A549 (cell line): Measurements from ENCODE around the gene TBC1D1. TPM values are rescaled to one million over a fixed set of nuclear protein-coding genes. Genes with fewer than 3 reads are reported as not detected.

Source experiments
- ATAC-seq, 2 experiments: fragments of 200-7000 bp in 1 of 2; fragments of >200 bp in 1 of 2; cut with Nextera tagmentation in 1 of 2; cut with Tn5 transposase in 1 of 2; 3 replicates each; pipeline versions ENCODE4 v1.8.0 to v1.9.1; 2018 to 2020; ENCODE audit warnings: mild to moderate bottlenecking in 1 of 2, moderate library complexity in 1 of 2
- CTCF ChIA-PET: fragments of 300-600 bp; sonication (Branson Sonifier 250); formaldehyde crosslinking; extraction: SDS; loops from one replicate; lab custom pipeline; 2021; ENCODE audit warnings: antibody characterized with exemption, inconsistent platforms; lab: Yijun Ruan, JAX
- POLR2A ChIA-PET: fragments of 350-600 bp; formaldehyde crosslinking; extraction: SDS; loops from one replicate; lab custom pipeline; 2021; ENCODE audit warnings: antibody characterized with exemption, inconsistent platforms; lab: Yijun Ruan, JAX
- DNase-seq, 2 experiments: peaks; one replicate each; pipeline versions ENCODE4 v3.0.0 to v3.0.0-alpha.2; 2011 to 2016; ENCODE audit warnings: low read depth in 1 of 2, low spot score in 1 of 2
- FAIRE-seq: peaks from 2 replicates; lab custom pipeline; 2011; peaks lifted over from hg19 to GRCh38; lab: Jason Lieb, UNC
- H3K27ac ChIP-seq, 2 experiments: fragments of >200 bp; sonication (Bioruptor Twin); formaldehyde crosslinking; 3 replicates each; pipeline ENCODE4 v1.5.1; 2016 to 2017
- H3K4me1 ChIP-seq: fragments of >200 bp; sonication (Bioruptor Twin); formaldehyde crosslinking; 3 replicates; pipeline ENCODE4 v1.6.1; 2016
- H3K4me2 ChIP-seq: fragments of >200 bp; sonication (Bioruptor Twin); formaldehyde crosslinking; 3 replicates; pipeline ENCODE4 v1.6.1; 2016
- H3K4me3 ChIP-seq: fragments of >200 bp; sonication (Bioruptor Twin); formaldehyde crosslinking; 3 replicates; pipeline ENCODE4 v1.5.1; 2016
- H3K9me3 ChIP-seq: fragments of >200 bp; sonication (Bioruptor Twin); formaldehyde crosslinking; 3 replicates; pipeline ENCODE4 v1.6.1; 2016
- BHLHE40 ChIP-seq: IDR thresholded peaks from 2 replicates; pipeline ENCODE4 v1.6.1; 2012; ENCODE audit warnings: low read depth, low read length, inconsistent platforms
- CBX8 ChIP-seq: fragments of 200-600 bp; sonication (generic); IDR thresholded peaks from 2 replicates; pipeline ENCODE4 v1.6.1; 2016
- CEBPB ChIP-seq, 2 experiments: fragments of >200 bp in 1 of 2; sonication (Bioruptor Twin) in 1 of 2; formaldehyde crosslinking in 1 of 2; IDR thresholded peaks; 2 replicates each; pipeline ENCODE4 v1.6.1; 2012 to 2016
- CHD2 ChIP-seq: fragments of 150-350 bp; IDR thresholded peaks from 2 replicates; pipeline ENCODE4 v1.6.1; 2014; ENCODE audit warnings: low read length; ENCODE audit not compliant: partially characterized antibody
- CHD4 ChIP-seq: fragments of 200-600 bp; sonication (generic); IDR thresholded peaks from 2 replicates; pipeline ENCODE4 v1.6.1; 2016; ENCODE audit warnings: antibody characterized with exemption, mild to moderate bottlenecking, borderline replicate concordance
- FOSL2 ChIP-seq, 2 experiments: fragments of 450-650 bp in 1 of 2; fragments of >200 bp in 1 of 2; sonication (Bioruptor Twin) in 1 of 2; formaldehyde crosslinking; IDR thresholded peaks; 2 replicates each; pipeline versions ENCODE4 v1.5.0 to v1.6.1; 2016 to 2020; ENCODE audit warnings: mild to moderate bottlenecking in 1 of 2, moderate library complexity in 1 of 2
- FOXS1 ChIP-seq: fragments of 250-450 bp; sonication (Bioruptor Pico); IDR thresholded peaks from 2 replicates; pipeline ENCODE4 v1.5.0; 2020; ENCODE audit warnings: mild to moderate bottlenecking, moderate library complexity
- GATA3 ChIP-seq: IDR thresholded peaks from 2 replicates; pipeline ENCODE4 v1.6.1; 2012; ENCODE audit warnings: borderline replicate concordance
- HDAC2 ChIP-seq: fragments of 200-600 bp; sonication (generic); IDR thresholded peaks from 2 replicates; pipeline ENCODE4 v1.6.1; 2016
- HOXA7 ChIP-seq: fragments of 250-450 bp; sonication (Bioruptor Pico); IDR thresholded peaks from 2 replicates; pipeline ENCODE4 v1.5.0; 2020; ENCODE audit warnings: mild to moderate bottlenecking, moderate library complexity
- HOXB5 ChIP-seq: fragments of 250-450 bp; sonication (Bioruptor Pico); IDR thresholded peaks from 2 replicates; pipeline ENCODE4 v1.5.0; 2020; ENCODE audit warnings: mild to moderate bottlenecking, moderate library complexity
- JUN ChIP-seq, 2 experiments: fragments of >200 bp; sonication (Bioruptor Twin); formaldehyde crosslinking; IDR thresholded peaks; 2 replicates in 1 of 2; 3 replicates in 1 of 2; pipeline ENCODE4 v1.6.1; 2016 to 2017
- JUNB ChIP-seq: fragments of >200 bp; sonication (Bioruptor Twin); formaldehyde crosslinking; IDR thresholded peaks from 2 replicates; pipeline ENCODE4 v1.6.1; 2016
- KDM1A ChIP-seq: fragments of 200-600 bp; sonication (generic); IDR thresholded peaks from 2 replicates; pipeline ENCODE4 v1.6.1; 2016; ENCODE audit warnings: low read depth, mild to moderate bottlenecking
- KDM5A ChIP-seq: fragments of 200-600 bp; sonication (generic); IDR thresholded peaks from 2 replicates; pipeline ENCODE4 v1.6.1; 2016; ENCODE audit warnings: antibody characterized with exemption, mild to moderate bottlenecking
- MYC ChIP-seq: IDR thresholded peaks from 2 replicates; pipeline ENCODE4 v1.6.1; 2012; ENCODE audit warnings: mild to moderate bottlenecking, inconsistent platforms, low read length, improper control_type of control experiment, borderline replicate concordance
- NR3C1 ChIP-seq: fragments of >200 bp; sonication (Bioruptor Twin); formaldehyde crosslinking; IDR thresholded peaks from 3 replicates; pipeline ENCODE4 v1.6.1; 2017
- POLR2A ChIP-seq: IDR thresholded peaks from 2 replicates; pipeline ENCODE4 v1.6.1; 2012; ENCODE audit warnings: mild to moderate bottlenecking, low read length
- RAD21 ChIP-seq, 2 experiments: fragments of >200 bp in 1 of 2; sonication (Bioruptor Twin) in 1 of 2; formaldehyde crosslinking in 1 of 2; IDR thresholded peaks in 1 of 2; conservative IDR thresholded peaks in 1 of 2; 2 replicates in 1 of 2; 3 replicates in 1 of 2; pipeline ENCODE4 v1.6.1; 2012 to 2018; ENCODE audit warnings: inconsistent platforms in 1 of 2
- RARB ChIP-seq: fragments of 250-450 bp; sonication (Bioruptor Pico); IDR thresholded peaks from 2 replicates; pipeline ENCODE4 v1.8.0; 2021; ENCODE audit warnings: mild to moderate bottlenecking, moderate library complexity
- RCOR1 ChIP-seq: fragments of 150-350 bp; IDR thresholded peaks from 2 replicates; pipeline ENCODE4 v1.6.1; 2014; ENCODE audit warnings: antibody characterized with exemption, low read length, low read depth
- RFX5 ChIP-seq: fragments of 450-650 bp; IDR thresholded peaks from 2 replicates; pipeline ENCODE4 v1.7.1; 2014; ENCODE audit warnings: antibody characterized with exemption, mild to moderate bottlenecking, moderate library complexity
- SMC3 ChIP-seq: fragments of >200 bp; sonication (Bioruptor Twin); formaldehyde crosslinking; IDR thresholded peaks from 3 replicates; pipeline ENCODE4 v1.6.1; 2018; ENCODE audit warnings: inconsistent platforms
- SREBF2 ChIP-seq: fragments of 450-650 bp; IDR thresholded peaks from 2 replicates; pipeline ENCODE4 v1.6.1; 2014; ENCODE audit warnings: mild to moderate bottlenecking, moderate library complexity
- TFCP2L1 ChIP-seq: fragments of 250-450 bp; sonication (Bioruptor Pico); IDR thresholded peaks from 2 replicates; pipeline ENCODE4 v1.5.0; 2021; ENCODE audit warnings: mild to moderate bottlenecking
- TP53 ChIP-seq: fragments of 250-450 bp; sonication (Bioruptor Pico); IDR thresholded peaks from 2 replicates; pipeline ENCODE4 v1.5.0; 2021; ENCODE audit warnings: mild to moderate bottlenecking, moderate library complexity
- ZFP36 ChIP-seq: fragments of 450-650 bp; IDR thresholded peaks from 2 replicates; pipeline ENCODE4 v1.6.1; 2014; ENCODE audit warnings: borderline replicate concordance; ENCODE audit not compliant: partially characterized antibody
- ZSCAN20 ChIP-seq: fragments of 250-450 bp; sonication (Bioruptor Pico); IDR thresholded peaks from 2 replicates; pipeline ENCODE4 v1.8.0; 2022; ENCODE audit warnings: mild to moderate bottlenecking, moderate library complexity
- WGBS: methylation state at CpG from one replicate; pipeline ENCODE4 v1.1.6; 2017; ENCODE audit errors: missing lambda C conversion rate; 5-methylcytosine and 5-hydroxymethylcytosine counted together
- polyA plus RNA-seq, 4 experiments: library from polyadenylated mRNA; depleted of rRNA in 3 of 4; stranded (reverse); fragments of >200 nt; fragmentation: RNase III in 1 of 4; extraction: RNeasy Plus Mini Kit Qiagen cat#74134 plus additional on column Dnase treatment in 1 of 4; gene quantifications; 2 replicates in 3 of 4; 3 replicates in 1 of 4; pipeline ENCODE4 v1.2.3, GENCODE V29; 2011 to 2017
- TF ChIP-seq, protein P1 (sequence below): fragments of 250-450 bp; sonication (Bioruptor Pico); IDR thresholded peaks from 2 replicates; pipeline ENCODE4 v1.5.0; 2021; ENCODE audit warnings: mild to moderate bottlenecking, moderate library complexity, borderline replicate concordance
- TF ChIP-seq, protein P2 (sequence below): fragments of >200 bp; sonication (Bioruptor Twin); formaldehyde crosslinking; IDR thresholded peaks from 2 replicates; pipeline ENCODE4 v1.6.1; 2016
- TF ChIP-seq, protein P3 (sequence below): IDR thresholded peaks from 2 replicates; pipeline ENCODE4 v1.6.1; 2012

The TBC1D1 gene
- polyA plus RNA-seq, 2 of the 4 experiments (the other 2 are of a cell fraction): 26.5 to 28.5 TPM

- DNase-seq (no peak), ATAC-seq (peak; percentile 41 to 60; a peak in 5 of 6 replicates), FAIRE-seq (no peak)
- Histone ChIP-seq H3K4me1 (peaks cover 50% of the 10 kb centered on the region), H3K27ac (peak overlapping the region; percentile 72 to 89), H3K4me3 (no peak overlapping the region), H3K4me2 (peak overlapping the region; percentile 56), H3K9me3 (no peaks in the 10 kb centered on the region)
- CTCF ChIA-PET: interaction anchor here (1.2 to 1.4 kb wide), 2 partner anchors 24 to 604 kb away, joined by 3 to 7 read pairs; no protein-coding TSS in a partner anchor
- POLR2A ChIA-PET: no interaction called here
- WGBS: 76% methylated on average over 6 of the region's 7 CpGs
- TF ChIP-seq FOXS1 (no peak), CEBPB (IDR thresholded peaks at IDR 0.05) (peak; percentile 27 to 43; a peak in 2 of 4 replicates)
Measured at GRCh38 chr4:38155589-38156294, 264.9 kb downstream of the TBC1D1 start.

GRCh38 chr4:38157592-38157991, 266.7 kb downstream of the TBC1D1 start:
- H3K27ac ChIP-seq: peak overlapping the region; percentile 72 to 77
- FAIRE-seq (no peak), DNase-seq (peak in 1 of 2 experiments; percentile 66), ATAC-seq (no peak)
- TF ChIP-seq GATA3: no peak
- no peak for TF ChIP-seq JUNB
- no peak for TF ChIP-seq ZSCAN20 (CRISPR knock-in tag)
- no peak for TF ChIP-seq SMC3
- no peak for TF ChIP-seq JUN (IDR thresholded peaks at IDR 0.05)
- TF ChIP-seq KDM1A: no peak
- TF ChIP-seq CHD2: no peak
- TF ChIP-seq FOSL2 (IDR thresholded peaks at IDR 0.05): no peak
- no peak for TF ChIP-seq FOSL2 (CRISPR knock-in tag; IDR thresholded peaks at IDR 0.05)
- TF ChIP-seq RCOR1: no peak
- no peak for TF ChIP-seq RAD21 (conservative IDR thresholded peaks at IDR 0.05 in 1 of 2, IDR thresholded peaks at IDR 0.05 in 1 of 2)
- no peak for TF ChIP-seq HOXA7 (CRISPR knock-in tag)
- no peak for TF ChIP-seq BHLHE40
- no peak for TF ChIP-seq HOXB5 (CRISPR knock-in tag)
- no peak for TF ChIP-seq TP53 (CRISPR knock-in tag)
- peaks cover 69% of the 10 kb centered on the region for H3K4me1 ChIP-seq
- ChIA-PET CTCF (interaction anchor here (1.3 kb wide), 1 partner anchor 21 kb away, joined by 3 read pairs; no protein-coding TSS in a partner anchor), POLR2A (no interaction called here)
- no peaks in the 10 kb centered on the region for H3K9me3 ChIP-seq
- H3K4me3 ChIP-seq: no peak overlapping the region
- peak overlapping the region; percentile 48; the same call in 2 of the 3 replicates for H3K4me2 ChIP-seq
- WGBS: 20% methylated on average over 1 of the region's 1 CpG

- peak; percentile 60 to 86 for DNase-seq
- Histone ChIP-seq H3K27ac (peak overlapping the region; percentile 83 to 90), H3K4me3 (no peak overlapping the region), H3K9me3 (peaks cover 14% of the 10 kb centered on the region; the same call in 2 of the 3 replicates), H3K4me1 (peaks cover 60% of the 10 kb centered on the region), H3K4me2 (peak overlapping the region; percentile 62)
- FAIRE-seq: no peak
- CTCF ChIA-PET: interaction anchor here (0.9 to 2.6 kb wide), 6 partner anchors 9 to 570 kb away, joined by 3 to 15 read pairs (median 4); no protein-coding TSS in a partner anchor
- WGBS: 0% methylated on average over 3 of the region's 3 CpGs
- POLR2A ChIA-PET: no interaction called here
- ATAC-seq: peak; percentile 77 to 80
- TF ChIP-seq NR3C1 (no peak), POLR2A (no peak), TP53 (CRISPR knock-in tag) (no peak), BHLHE40 (no peak), RARB (CRISPR knock-in tag) (no peak), CBX8 (no peak), TFCP2L1 (no peak), SREBF2 (no peak), MYC (peak; percentile 47; the same call in 1 of the 2 replicates), RCOR1 (no peak), FOSL2 (IDR thresholded peaks at IDR 0.05) (no peak), FOSL2 (CRISPR knock-in tag; IDR thresholded peaks at IDR 0.05) (peak; percentile 71), CHD4 (no peak), FOXS1 (no peak), KDM1A (no peak), KDM5A (no peak), HDAC2 (no peak), ZSCAN20 (CRISPR knock-in tag) (peak; percentile 23; the same call in 1 of the 2 replicates), JUNB (no peak), ZFP36 (no peak), RAD21 (conservative IDR thresholded peaks at IDR 0.05 in 1 of 2, IDR thresholded peaks at IDR 0.05 in 1 of 2) (no peak), RFX5 (no peak), HOXB5 (CRISPR knock-in tag) (peak; percentile 30; the same call in 1 of the 2 replicates)
- TF ChIP-seq, protein P1, sequence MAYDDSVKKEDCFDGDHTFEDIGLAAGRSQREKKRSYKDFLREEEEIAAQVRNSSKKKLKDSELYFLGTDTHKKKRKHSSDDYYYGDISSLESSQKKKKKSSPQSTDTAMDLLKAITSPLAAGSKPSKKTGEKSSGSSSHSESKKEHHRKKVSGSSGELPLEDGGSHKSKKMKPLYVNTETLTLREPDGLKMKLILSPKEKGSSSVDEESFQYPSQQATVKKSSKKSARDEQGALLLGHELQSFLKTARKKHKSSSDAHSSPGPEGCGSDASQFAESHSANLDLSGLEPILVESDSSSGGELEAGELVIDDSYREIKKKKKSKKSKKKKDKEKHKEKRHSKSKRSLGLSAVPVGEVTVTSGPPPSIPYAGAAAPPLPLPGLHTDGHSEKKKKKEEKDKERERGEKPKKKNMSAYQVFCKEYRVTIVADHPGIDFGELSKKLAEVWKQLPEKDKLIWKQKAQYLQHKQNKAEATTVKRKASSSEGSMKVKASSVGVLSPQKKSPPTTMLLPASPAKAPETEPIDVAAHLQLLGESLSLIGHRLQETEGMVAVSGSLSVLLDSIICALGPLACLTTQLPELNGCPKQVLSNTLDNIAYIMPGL (CRISPR knock-in tag): no peak
- TF ChIP-seq, protein P2, sequence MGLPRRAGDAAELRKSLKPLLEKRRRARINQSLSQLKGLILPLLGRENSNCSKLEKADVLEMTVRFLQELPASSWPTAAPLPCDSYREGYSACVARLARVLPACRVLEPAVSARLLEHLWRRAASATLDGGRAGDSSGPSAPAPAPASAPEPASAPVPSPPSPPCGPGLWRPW: no peak
- TF ChIP-seq, protein P3, sequence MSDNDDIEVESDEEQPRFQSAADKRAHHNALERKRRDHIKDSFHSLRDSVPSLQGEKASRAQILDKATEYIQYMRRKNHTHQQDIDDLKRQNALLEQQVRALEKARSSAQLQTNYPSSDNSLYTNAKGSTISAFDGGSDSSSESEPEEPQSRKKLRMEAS: peak; percentile 58; the same call in 1 of the 2 replicates
Measured at GRCh38 chr4:38160487-38161207, 269.8 kb downstream of the TBC1D1 start.
